ENCODE results near the gene YEATS4.

YEATS4 gene

GRCh38 chr12:69345077-69345476 is 14.5 kb upstream of the YEATS4 start:
- TF ChIP-seq CTCF (IDR thresholded peaks at IDR 0.05) = no peak

- TF ChIP-seq CTCF (IDR thresholded peaks at IDR 0.05) = no peak
Measured at GRCh38 chr12:69345742-69346141, 13.8 kb upstream of the YEATS4 start.

- no peak for TF ChIP-seq CTCF (IDR thresholded peaks at IDR 0.05)
Measured at GRCh38 chr12:69348162-69348938, 11.2 kb upstream of the YEATS4 start, which contains the start of gene LYZ. Gene LYZ (plus strand): TSS chr12:69348381. CDS start chr12:69348409, 28 bp downstream.

- TF ChIP-seq CTCF (IDR thresholded peaks at IDR 0.05) = no peak
Measured at GRCh38 chr12:69350002-69350626, 9.4 kb upstream of the YEATS4 start.

- no peak for TF ChIP-seq CTCF (IDR thresholded peaks at IDR 0.05)
Measured at GRCh38 chr12:69350777-69351176, 8.8 kb upstream of the YEATS4 start.

GRCh38 chr12:69351462-69352236 is 7.9 kb upstream of the YEATS4 start:
- no peak for TF ChIP-seq CTCF (IDR thresholded peaks at IDR 0.05)

GRCh38 chr12:69352904-69353303 is 6.6 kb upstream of the YEATS4 start:
- no peak for TF ChIP-seq CTCF (IDR thresholded peaks at IDR 0.05)
